Measurements from ENCODE around the gene SCRG1.

The SCRG1 gene

DNA sequence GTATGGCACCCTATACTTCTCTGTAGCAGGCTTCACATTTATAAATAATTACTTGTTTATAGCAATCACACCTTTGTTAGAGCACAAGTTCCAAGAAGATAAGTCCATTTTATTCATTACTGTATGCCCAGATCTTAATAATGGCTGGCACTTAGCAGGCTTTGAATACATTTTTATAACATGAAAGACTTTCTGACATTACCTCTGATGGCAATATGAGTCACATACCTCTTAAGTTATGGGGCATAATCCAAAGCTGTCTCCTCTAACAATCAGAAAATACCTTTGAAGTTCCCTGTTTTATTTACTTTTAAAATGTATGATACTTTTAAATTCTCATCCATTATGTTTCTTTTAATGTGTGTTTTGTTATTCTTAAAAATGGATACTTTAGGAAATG, 12.2 kb downstream of the SCRG1 start:
- in situ Hi-C loops (cut with HindIII; ENCODE audit: low sequenced_read_pairs), result no loop called here

DNA sequence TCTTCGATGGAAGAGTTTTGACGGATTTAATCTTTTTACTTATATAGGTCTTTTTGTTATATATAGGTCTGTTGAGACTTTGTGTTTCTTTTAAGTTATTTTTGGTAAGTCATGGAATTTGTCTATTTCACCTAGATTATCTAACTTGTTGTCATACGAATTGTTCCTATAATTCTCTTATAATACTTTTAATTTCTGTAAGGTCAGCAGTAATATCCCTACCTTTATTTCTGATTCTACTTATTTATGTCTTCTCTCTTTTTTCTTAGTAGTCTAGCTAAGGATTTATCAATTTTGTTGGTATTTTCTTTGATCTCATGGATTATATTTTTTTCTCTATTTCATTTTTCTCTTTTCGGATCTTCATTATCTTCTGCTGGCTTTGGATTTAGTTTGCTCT, 16.6 kb downstream of the SCRG1 start:
- no peak for DNase-seq (ENCODE audit: low read depth)
- in situ Hi-C loops (cut with HindIII; ENCODE audit: low sequenced_read_pairs), result no loop called here
- TF ChIP-seq, protein P1, sequence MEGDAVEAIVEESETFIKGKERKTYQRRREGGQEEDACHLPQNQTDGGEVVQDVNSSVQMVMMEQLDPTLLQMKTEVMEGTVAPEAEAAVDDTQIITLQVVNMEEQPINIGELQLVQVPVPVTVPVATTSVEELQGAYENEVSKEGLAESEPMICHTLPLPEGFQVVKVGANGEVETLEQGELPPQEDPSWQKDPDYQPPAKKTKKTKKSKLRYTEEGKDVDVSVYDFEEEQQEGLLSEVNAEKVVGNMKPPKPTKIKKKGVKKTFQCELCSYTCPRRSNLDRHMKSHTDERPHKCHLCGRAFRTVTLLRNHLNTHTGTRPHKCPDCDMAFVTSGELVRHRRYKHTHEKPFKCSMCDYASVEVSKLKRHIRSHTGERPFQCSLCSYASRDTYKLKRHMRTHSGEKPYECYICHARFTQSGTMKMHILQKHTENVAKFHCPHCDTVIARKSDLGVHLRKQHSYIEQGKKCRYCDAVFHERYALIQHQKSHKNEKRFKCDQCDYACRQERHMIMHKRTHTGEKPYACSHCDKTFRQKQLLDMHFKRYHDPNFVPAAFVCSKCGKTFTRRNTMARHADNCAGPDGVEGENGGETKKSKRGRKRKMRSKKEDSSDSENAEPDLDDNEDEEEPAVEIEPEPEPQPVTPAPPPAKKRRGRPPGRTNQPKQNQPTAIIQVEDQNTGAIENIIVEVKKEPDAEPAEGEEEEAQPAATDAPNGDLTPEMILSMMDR (IDR thresholded peaks at IDR 0.05; ENCODE audit: low read depth, low read length, missing control alignments), result no peak
- no peak overlapping the region for H3K4me3 ChIP-seq (ENCODE audit: low read depth, low read length)

More for the DNA sequence above, 12.2 kb downstream of the SCRG1 start:
- TF ChIP-seq, protein P1 (IDR thresholded peaks at IDR 0.05; ENCODE audit: low read depth, low read length, missing control alignments), result no peak
- no peak for DNase-seq (ENCODE audit: low read depth)
- no peak overlapping the region for H3K4me3 ChIP-seq (ENCODE audit: low read depth, low read length)

DNA sequence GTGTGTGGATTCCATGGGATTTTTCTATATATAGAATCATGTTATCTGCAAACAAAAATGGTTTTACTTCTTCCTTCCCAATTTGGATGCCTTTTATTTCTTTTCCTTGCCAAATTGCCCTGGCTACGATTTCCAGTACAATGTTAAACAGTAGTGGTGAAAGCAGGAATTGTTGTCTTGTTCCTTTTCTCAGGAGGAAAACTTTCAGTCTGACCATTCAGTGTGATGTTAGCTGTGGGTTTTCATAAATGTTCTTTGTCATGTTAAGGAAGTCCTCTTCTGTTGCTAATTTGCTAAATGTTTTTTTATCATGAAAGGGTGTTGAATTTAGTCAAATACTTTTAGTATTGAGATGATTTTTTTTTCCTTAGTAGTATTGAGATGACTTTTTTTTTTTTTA, 17.3 kb downstream of the SCRG1 start:
- in situ Hi-C loops (cut with HindIII; ENCODE audit: low sequenced_read_pairs), result no loop called here
- DNase-seq (ENCODE audit: low read depth), result no peak
- no peak overlapping the region for H3K4me3 ChIP-seq (ENCODE audit: low read depth, low read length)
- TF ChIP-seq, protein P1 (IDR thresholded peaks at IDR 0.05; ENCODE audit: low read depth, low read length, missing control alignments), result no peak

DNA sequence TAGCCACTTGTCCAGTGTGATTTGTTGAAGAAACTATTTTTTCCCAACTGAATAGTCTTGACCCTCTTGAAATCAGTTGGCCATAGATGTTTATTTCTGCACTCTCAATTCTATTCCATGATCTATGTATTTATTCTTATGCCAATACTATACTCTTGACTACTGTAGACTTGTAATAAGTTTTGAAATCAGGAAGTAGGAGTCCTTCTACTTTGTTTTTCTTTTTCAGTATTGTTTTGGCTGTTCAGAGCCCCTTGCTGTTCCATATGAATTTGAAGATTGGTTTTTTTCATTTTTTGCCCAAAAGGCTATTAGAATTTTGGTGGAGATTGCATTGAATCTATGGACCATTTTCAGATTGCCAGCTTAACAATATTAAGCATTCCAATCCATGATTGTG, 17.9 kb downstream of the SCRG1 start:
- no peak overlapping the region for H3K4me3 ChIP-seq (ENCODE audit: low read depth, low read length)
- TF ChIP-seq, protein P1 (IDR thresholded peaks at IDR 0.05; ENCODE audit: low read depth, low read length, missing control alignments), result no peak
- no peak for DNase-seq (ENCODE audit: low read depth)
- in situ Hi-C loops (cut with HindIII; ENCODE audit: low sequenced_read_pairs), result no loop called here

DNA sequence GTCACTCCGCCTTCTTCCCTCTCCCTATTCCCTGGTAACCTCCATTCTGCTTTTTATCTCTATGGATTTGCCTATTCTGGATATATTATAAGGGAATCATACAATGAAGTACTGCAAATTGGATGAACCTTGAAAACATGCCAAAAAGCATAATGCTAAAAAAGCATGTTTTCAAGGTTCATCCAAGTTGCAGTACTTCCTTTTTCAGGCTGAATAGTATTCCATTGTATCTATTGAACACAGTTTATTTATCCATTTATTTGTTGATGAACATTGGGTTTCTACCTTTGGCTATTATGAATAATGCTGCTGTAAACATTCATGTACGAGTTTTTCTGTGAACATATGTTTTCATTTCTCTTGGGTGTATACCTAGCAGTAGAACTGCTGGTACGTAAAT, 19.0 kb downstream of the SCRG1 start:
- in situ Hi-C loops (cut with HindIII; ENCODE audit: low sequenced_read_pairs), result no loop called here
- no peak for DNase-seq (ENCODE audit: low read depth)
- TF ChIP-seq, protein P1 (IDR thresholded peaks at IDR 0.05; ENCODE audit: low read depth, low read length, missing control alignments), result no peak
- no peak overlapping the region for H3K4me3 ChIP-seq (ENCODE audit: low read depth, low read length)

DNA sequence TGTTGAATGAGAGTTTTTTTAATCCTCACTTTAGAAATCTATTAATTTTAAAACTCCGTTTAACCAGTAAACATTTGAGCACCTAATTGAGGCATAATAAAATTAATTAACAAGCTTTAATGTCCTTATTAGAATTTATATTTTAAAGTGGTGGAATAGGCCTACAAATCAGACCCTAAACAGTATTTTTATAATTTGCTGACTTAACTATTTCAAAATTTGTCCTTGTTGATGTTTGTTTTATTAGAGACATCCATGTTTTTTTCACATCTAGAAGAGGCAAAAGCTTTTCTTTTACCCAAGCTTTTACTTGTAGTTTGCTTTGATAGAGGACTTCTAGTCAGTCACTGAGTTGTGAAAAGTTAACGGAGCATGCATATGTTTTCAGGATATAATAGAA, 24.3 kb downstream of the SCRG1 start:
- TF ChIP-seq, protein P1 (IDR thresholded peaks at IDR 0.05; ENCODE audit: low read depth, low read length, missing control alignments), result no peak
- DNase-seq (ENCODE audit: low read depth), result no peak
- H3K4me3 ChIP-seq (ENCODE audit: low read depth, low read length), result peak overlapping the region; percentile 19
- in situ Hi-C loops (cut with HindIII; ENCODE audit: low sequenced_read_pairs), result no loop called here

All from astrocyte of the cerebellum (primary cell).